HepG2 (cell line): ENCODE results near the gene IFT80. TPM values are rescaled to one million over a fixed set of nuclear protein-coding genes. Genes with fewer than 3 reads are reported as not detected.

Experiments
- ATF5 ChIP-seq: sonication (generic); formaldehyde crosslinking; IDR thresholded peaks from 2 replicates; pipeline ENCODE4 v1.4.0; 2020; ENCODE audit warnings: mild to moderate bottlenecking, low read depth, missing genetic modification reagents
- HNRNPLL ChIP-seq: fragments of 200-400 bp; formaldehyde crosslinking; IDR thresholded peaks from 2 replicates; pipeline ENCODE4 v1.6.1; 2017; ENCODE audit warnings: mild to moderate bottlenecking, low read depth, low read length; ENCODE audit not compliant: poor library complexity, severe bottlenecking
- KAT7 ChIP-seq: IDR thresholded peaks from 2 replicates; pipeline ENCODE4 v1.6.1; 2018; ENCODE audit warnings: borderline replicate concordance, missing compliant biosample characterization
- KDM5B ChIP-seq: sonication (generic); formaldehyde crosslinking; IDR thresholded peaks from 2 replicates; pipeline ENCODE4 v1.4.0; 2020; ENCODE audit warnings: missing genetic modification reagents, mild to moderate bottlenecking, borderline replicate concordance
- MED1 ChIP-seq: sonication (generic); formaldehyde crosslinking; IDR thresholded peaks from 2 replicates; pipeline ENCODE4 v1.4.0; 2020; ENCODE audit warnings: missing genetic modification reagents
- MYPOP ChIP-seq: sonication (generic); formaldehyde crosslinking; IDR thresholded peaks from 2 replicates; pipeline ENCODE4 v1.8.1; 2023; ENCODE audit warnings: mild to moderate bottlenecking, moderate library complexity, missing genetic modification reagents
- POLR2A ChIP-seq, 2 experiments: IDR thresholded peaks; 2 replicates each; pipeline ENCODE4 v1.6.1; 2011; ENCODE audit warnings: low read depth in 2 of 2, low read length in 2 of 2, mild to moderate bottlenecking in 1 of 2, moderate library complexity in 1 of 2; ENCODE audit not compliant: insufficient read depth in 1 of 2
- RARA ChIP-seq: IDR thresholded peaks from 2 replicates; pipeline ENCODE4 v1.6.1; 2016; ENCODE audit warnings: missing genetic modification reagents, missing compliant biosample characterization
- SETDB1 ChIP-seq: sonication (generic); formaldehyde crosslinking; IDR thresholded peaks from 2 replicates; pipeline ENCODE4 v1.5.1; 2020; ENCODE audit warnings: missing genetic modification reagents, mild to moderate bottlenecking, borderline replicate concordance
- SOX5 ChIP-seq: IDR thresholded peaks from 2 replicates; pipeline ENCODE4 v1.6.1; 2016; ENCODE audit warnings: borderline replicate concordance
- SP2 ChIP-seq: sonication (generic); formaldehyde crosslinking; IDR thresholded peaks from 2 replicates; pipeline ENCODE4 v1.5.1; 2020; ENCODE audit warnings: mild to moderate bottlenecking, missing genetic modification reagents
- TRIM22 ChIP-seq: fragments of 450-650 bp; IDR thresholded peaks from 2 replicates; pipeline ENCODE4 v1.6.1; 2017
- ZBTB46 ChIP-seq: sonication (generic); formaldehyde crosslinking; IDR thresholded peaks from 2 replicates; pipeline ENCODE4 v1.4.0; 2020; ENCODE audit warnings: mild to moderate bottlenecking, missing genetic modification reagents, borderline replicate concordance
- ZKSCAN5 ChIP-seq: sonication (generic); formaldehyde crosslinking; IDR thresholded peaks from 2 replicates; pipeline ENCODE4 v1.5.1; 2020; ENCODE audit warnings: mild to moderate bottlenecking, missing genetic modification reagents
- ZNF12 ChIP-seq: sonication (generic); formaldehyde crosslinking; IDR thresholded peaks from 2 replicates; pipeline ENCODE4 v1.5.0; 2020; ENCODE audit warnings: missing genetic modification reagents
- ZNF329 ChIP-seq: sonication (generic); formaldehyde crosslinking; IDR thresholded peaks from 2 replicates; pipeline ENCODE4 v1.9.0; 2021; ENCODE audit warnings: low read depth, mild to moderate bottlenecking, missing genetic modification reagents
- ZNF556 ChIP-seq: sonication (generic); formaldehyde crosslinking; IDR thresholded peaks from 2 replicates; pipeline ENCODE4 v1.4.0; 2020; ENCODE audit warnings: mild to moderate bottlenecking, missing genetic modification reagents, borderline replicate concordance
- ZNF597 ChIP-seq: sonication (generic); formaldehyde crosslinking; IDR thresholded peaks from 2 replicates; pipeline ENCODE4 v1.5.0; 2020; ENCODE audit warnings: missing genetic modification reagents
- ZNF749 ChIP-seq: sonication (generic); formaldehyde crosslinking; IDR thresholded peaks from 2 replicates; pipeline ENCODE4 v1.8.0; 2022; ENCODE audit warnings: mild to moderate bottlenecking, missing genetic modification reagents, moderate library complexity, borderline replicate concordance
- polyA plus RNA-seq, 8 experiments: library from polyadenylated mRNA; depleted of rRNA in 3 of 8; stranded (reverse) in 7 of 8; unstranded in 1 of 8; fragments of >200 nt; fragmentation: Illumina TruSeq in 4 of 8; extraction: Trizol in 4 of 8; gene quantifications; 2 replicates each; pipeline versions ENCODE4 v1.2.1 to v1.2.3, GENCODE V29; 2011 to 2016; ENCODE audit warnings: low read depth in 4 of 8, missing spikeins in 1 of 8, mixed read lengths in 1 of 8; ENCODE audit not compliant: insufficient read depth in 1 of 8
- total RNA-seq, 5 experiments: library from RNA; depleted of rRNA; stranded (reverse); fragments of >200 nt; fragmentation: Illumina TruSeq; extraction: Trizol; gene quantifications; 2 replicates each; pipeline ENCODE4 v1.2.3, GENCODE V29; 2016; ENCODE audit warnings: low read depth in 1 of 5
- TF ChIP-seq, protein P1 (sequence below): sonication (generic); formaldehyde crosslinking; IDR thresholded peaks from 2 replicates; pipeline ENCODE4 v1.4.0; 2020; ENCODE audit warnings: missing genetic modification reagents, borderline replicate concordance

IFT80 gene
- total and polyA plus RNA-seq, 2 of the 13 experiments (the other 11 are each of a cell fraction or from before 2014, with no cell fraction given), result 11.4 to 15.7 TPM

- no peak for TF ChIP-seq TRIM22
- no peak for TF ChIP-seq ZNF749 (CRISPR knock-in tag)
- no peak for TF ChIP-seq ZNF12
- TF ChIP-seq MYPOP (CRISPR knock-in tag), result peak; percentile 94
- peak; percentile 83 for TF ChIP-seq HNRNPLL
- TF ChIP-seq SP2, result no peak
- peak; percentile 16; the same call in 1 of the 2 replicates for TF ChIP-seq KDM5B (CRISPR knock-in tag)
- TF ChIP-seq ZNF329, result peak; percentile 40; the same call in 1 of the 2 replicates
- TF ChIP-seq RARA (CRISPR knock-in tag), result no peak
- TF ChIP-seq ZBTB46 (CRISPR knock-in tag), result no peak
- no peak for TF ChIP-seq ZNF597
- TF ChIP-seq MED1 (CRISPR knock-in tag), result no peak
- no peak for TF ChIP-seq ATF5 (CRISPR knock-in tag)
- no peak for TF ChIP-seq POLR2A (IDR thresholded peaks at IDR 0.05; ENCODE audit: insufficient read depth in 1 of 2, low read depth in 2 of 2, low read length in 2 of 2)
- no peak for TF ChIP-seq SETDB1 (CRISPR knock-in tag)
- no peak for TF ChIP-seq ZKSCAN5 (CRISPR knock-in tag)
- no peak for TF ChIP-seq SOX5
- TF ChIP-seq KAT7 (CRISPR knock-in tag), result no peak
- no peak for TF ChIP-seq ZNF556
- TF ChIP-seq, protein P1, sequence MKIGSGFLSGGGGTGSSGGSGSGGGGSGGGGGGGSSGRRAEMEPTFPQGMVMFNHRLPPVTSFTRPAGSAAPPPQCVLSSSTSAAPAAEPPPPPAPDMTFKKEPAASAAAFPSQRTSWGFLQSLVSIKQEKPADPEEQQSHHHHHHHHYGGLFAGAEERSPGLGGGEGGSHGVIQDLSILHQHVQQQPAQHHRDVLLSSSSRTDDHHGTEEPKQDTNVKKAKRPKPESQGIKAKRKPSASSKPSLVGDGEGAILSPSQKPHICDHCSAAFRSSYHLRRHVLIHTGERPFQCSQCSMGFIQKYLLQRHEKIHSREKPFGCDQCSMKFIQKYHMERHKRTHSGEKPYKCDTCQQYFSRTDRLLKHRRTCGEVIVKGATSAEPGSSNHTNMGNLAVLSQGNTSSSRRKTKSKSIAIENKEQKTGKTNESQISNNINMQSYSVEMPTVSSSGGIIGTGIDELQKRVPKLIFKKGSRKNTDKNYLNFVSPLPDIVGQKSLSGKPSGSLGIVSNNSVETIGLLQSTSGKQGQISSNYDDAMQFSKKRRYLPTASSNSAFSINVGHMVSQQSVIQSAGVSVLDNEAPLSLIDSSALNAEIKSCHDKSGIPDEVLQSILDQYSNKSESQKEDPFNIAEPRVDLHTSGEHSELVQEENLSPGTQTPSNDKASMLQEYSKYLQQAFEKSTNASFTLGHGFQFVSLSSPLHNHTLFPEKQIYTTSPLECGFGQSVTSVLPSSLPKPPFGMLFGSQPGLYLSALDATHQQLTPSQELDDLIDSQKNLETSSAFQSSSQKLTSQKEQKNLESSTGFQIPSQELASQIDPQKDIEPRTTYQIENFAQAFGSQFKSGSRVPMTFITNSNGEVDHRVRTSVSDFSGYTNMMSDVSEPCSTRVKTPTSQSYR (CRISPR knock-in tag), result no peak
Observed at GRCh38 chr3:160225176-160226025, 173.6 kb downstream of the IFT80 start, which contains the start of gene C3orf80 (continued).
